ENCODE results near the gene USP33.
"Not testable (repeated sequence)": the region's sequence is repeated elsewhere in the genome, so short reads cannot be mapped to it uniquely, and the experiment has no call there.

The USP33 gene

DNA sequence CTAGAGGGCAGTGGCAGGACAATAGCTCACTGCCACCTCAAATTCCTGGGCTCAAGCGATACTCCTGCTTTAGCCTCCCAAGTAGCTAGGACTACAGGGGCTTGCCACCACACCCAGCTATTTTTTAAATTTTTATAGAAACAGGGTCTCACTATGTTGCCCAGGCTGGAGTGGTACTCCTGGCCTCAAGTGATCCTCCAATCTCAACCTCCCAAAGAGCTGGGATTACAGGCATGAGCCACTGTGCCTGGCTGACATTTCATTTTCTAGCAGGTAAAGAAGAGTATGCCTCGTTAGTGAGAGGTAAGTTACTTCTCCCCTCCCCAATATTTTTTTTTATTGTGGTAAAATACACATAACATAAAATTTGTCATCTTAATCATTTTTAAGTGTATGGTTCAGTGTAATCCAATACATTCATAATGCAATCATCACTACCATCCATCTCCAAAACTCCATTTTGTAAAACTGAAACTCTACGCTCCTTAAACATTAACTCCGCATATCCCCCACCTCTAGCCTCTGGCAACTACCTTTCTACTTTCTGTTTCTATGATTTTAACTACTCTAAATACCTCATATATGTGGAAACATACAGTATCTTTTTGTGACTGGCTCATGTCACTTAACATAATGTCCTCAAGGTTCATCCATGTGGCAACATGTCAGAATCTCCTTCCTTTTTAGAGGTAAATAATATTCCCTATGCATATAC lies 99.6 kb downstream of the USP33 start:
- no peak overlapping the region for H3K4me3 ChIP-seq (replicated peaks; ENCODE audit: low read depth, low read length)
- no peak for DNase-seq (ENCODE audit: low read depth)
- no peak for TF ChIP-seq CTCF (IDR thresholded peaks at IDR 0.05; ENCODE audit: low read length, missing control alignments)

DNA sequence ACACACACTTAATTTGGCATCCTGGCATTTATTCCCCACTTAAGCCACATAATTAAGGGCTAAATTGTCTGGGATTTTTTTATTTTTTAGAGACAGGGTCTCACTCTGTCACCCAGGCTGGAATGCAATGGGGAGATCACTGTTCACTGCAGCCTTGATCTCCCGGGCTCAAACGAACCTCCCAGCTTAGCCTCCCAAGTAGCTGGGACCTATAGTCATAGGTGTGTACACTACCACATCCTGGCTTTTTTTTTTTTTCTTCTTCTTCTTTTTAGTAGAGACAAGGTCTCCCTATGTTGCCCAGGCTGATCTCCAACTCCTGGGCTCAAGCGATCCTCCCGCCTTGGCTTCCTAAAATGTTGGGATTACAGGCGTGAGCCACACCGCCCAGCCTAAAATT lies 101.4 kb downstream of the USP33 start:
- DNase-seq (ENCODE audit: low read depth): no peak
- no peak overlapping the region for H3K4me3 ChIP-seq (replicated peaks; ENCODE audit: low read depth, low read length)
- TF ChIP-seq CTCF (IDR thresholded peaks at IDR 0.05; ENCODE audit: low read length, missing control alignments): no peak

GRCh38 chr1:77655431-77655974 lies 104.1 kb downstream of the USP33 start:
- no peak overlapping the region for H3K4me3 ChIP-seq (replicated peaks; ENCODE audit: low read depth, low read length)
- no peak for TF ChIP-seq CTCF (IDR thresholded peaks at IDR 0.05; ENCODE audit: low read length, missing control alignments)
- no peak for DNase-seq (ENCODE audit: low read depth)

GRCh38 chr1:77652970-77653516 lies 106.6 kb downstream of the USP33 start:
- no peak for DNase-seq (ENCODE audit: low read depth)
- H3K4me3 ChIP-seq (replicated peaks; ENCODE audit: low read depth, low read length): no peak overlapping the region
- no peak for TF ChIP-seq CTCF (IDR thresholded peaks at IDR 0.05; ENCODE audit: low read length, missing control alignments)

DNA sequence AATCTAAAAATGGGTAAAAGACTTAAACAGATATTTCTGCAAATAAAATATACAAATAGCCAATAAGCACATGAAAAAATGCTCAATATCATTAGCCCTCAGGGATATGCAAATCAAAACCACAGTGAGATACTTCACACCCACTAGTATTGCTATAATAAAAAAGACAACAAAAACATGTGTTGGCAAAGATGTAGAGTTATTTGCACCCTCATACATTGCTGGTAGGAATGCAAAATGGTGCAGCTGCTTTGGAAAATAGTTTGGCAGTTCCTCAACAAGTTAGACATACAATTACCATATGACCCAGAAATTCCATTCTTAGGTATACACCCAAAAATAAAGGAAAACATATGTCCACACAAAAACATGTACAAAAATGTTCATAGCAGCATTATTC lies 107.4 kb downstream of the USP33 start:
- no peak overlapping the region for H3K4me3 ChIP-seq (replicated peaks; ENCODE audit: low read depth, low read length)
- no peak for TF ChIP-seq CTCF (IDR thresholded peaks at IDR 0.05; ENCODE audit: low read length, missing control alignments)
- peak; percentile 29 for DNase-seq (ENCODE audit: low read depth)

DNA sequence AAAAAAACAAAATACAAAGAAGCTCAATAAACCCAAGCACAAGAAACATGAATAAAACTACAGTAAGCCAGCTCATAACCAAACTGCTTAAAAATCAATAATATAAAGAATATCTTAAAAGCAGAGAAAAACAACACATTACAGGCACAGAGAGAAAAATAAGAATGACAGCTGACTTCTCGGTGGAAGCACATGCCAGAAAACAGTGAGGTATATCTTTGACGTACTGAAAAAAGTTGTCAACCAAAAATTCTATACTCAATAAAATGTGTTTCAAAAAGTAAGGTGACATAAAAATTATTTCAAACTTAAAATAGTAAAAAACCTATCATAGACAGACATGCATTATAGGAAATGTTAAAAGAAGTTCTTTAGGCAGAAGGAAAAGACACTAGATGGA lies 110.5 kb downstream of the USP33 start:
- no peak for DNase-seq (ENCODE audit: low read depth)
- no peak for TF ChIP-seq CTCF (IDR thresholded peaks at IDR 0.05; ENCODE audit: low read length, missing control alignments)

DNA sequence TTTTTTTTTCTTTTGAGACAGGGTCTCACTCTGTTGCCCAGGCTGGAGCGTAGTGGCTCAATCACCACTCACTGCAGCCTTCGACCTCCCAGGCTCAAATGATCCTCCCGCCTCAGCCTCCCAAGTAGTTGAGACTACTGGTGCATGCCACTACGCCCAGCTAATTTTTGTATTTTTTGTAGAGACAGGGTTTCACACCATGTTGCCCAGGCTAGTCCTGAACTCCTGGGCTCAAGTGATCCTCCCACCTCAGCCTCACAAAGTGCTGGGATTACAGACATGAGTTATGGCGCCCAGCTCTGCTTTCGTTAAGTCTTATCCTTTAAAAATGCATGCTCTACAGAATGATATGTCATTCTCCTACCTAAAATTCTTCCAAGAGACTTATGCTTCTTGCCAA lies 113.4 kb downstream of the USP33 start:
- not testable (repeated sequence) for DNase-seq (ENCODE audit: low read depth); H3K4me3 ChIP-seq (replicated peaks; ENCODE audit: low read depth, low read length)

More for the DNA sequence above, 110.5 kb downstream of the USP33 start:
- no peak overlapping the region for H3K4me3 ChIP-seq (replicated peaks; ENCODE audit: low read depth, low read length)
